Mucosa of stomach (tissue), 1 donor: ENCODE results near the gene FAM3D.
"Not testable (repeated sequence)": the region's sequence is repeated elsewhere in the genome, so short reads cannot be mapped to it uniquely, and the experiment has no call there.

Source experiments
- H3K27me3 ChIP-seq: one replicate; pipeline ENCODE4 v1.7.0; 2013; ENCODE audit warnings: mild to moderate bottlenecking, low read length; ENCODE audit not compliant: control insufficient read depth, insufficient read depth
- H3K36me3 ChIP-seq: one replicate; pipeline ENCODE4 v1.7.0; 2013; ENCODE audit warnings: low read length; ENCODE audit not compliant: control insufficient read depth, insufficient read depth
- H3K4me1 ChIP-seq: one replicate; pipeline ENCODE4 v1.7.0; 2013; ENCODE audit warnings: mild to moderate bottlenecking, low read length; ENCODE audit not compliant: control insufficient read depth, insufficient read depth
- H3K4me3 ChIP-seq: one replicate; pipeline ENCODE4 v1.7.0; 2013; ENCODE audit warnings: low read length
- H3K9ac ChIP-seq: one replicate; pipeline ENCODE4 v1.7.0; 2013; ENCODE audit warnings: mild to moderate bottlenecking, low read length, moderate library complexity
- H3K9me3 ChIP-seq: one replicate; pipeline ENCODE4 v1.7.0; 2013; ENCODE audit warnings: mild to moderate bottlenecking, low read length, moderate library complexity; ENCODE audit not compliant: control insufficient read depth
- donor health status: Pancreatic carcinoma.

Gene FAM3D

GRCh38 chr3:58666683-58667082, at the start of gene FAM3D:
Gene FAM3D, minus strand, starts transcription at chr3:58666774. Its CDS starts 11,211 bp downstream, at chr3:58655563.
- Histone ChIP-seq H3K36me3 (no peaks in the 10 kb centered on the region), H3K9ac (peak within 1 kb of the TSS; percentile 70), H3K27me3 (no peaks in the 10 kb centered on the region), H3K4me1 (peaks cover 48% of the 10 kb centered on the region), H3K9me3 (no peaks in the 10 kb centered on the region), H3K4me3 (peak within 1 kb of the TSS; percentile 39)

GRCh38 chr3:58713715-58714401, 47.3 kb upstream of the FAM3D start:
- Histone ChIP-seq H3K9me3 (no peaks in the 10 kb centered on the region), H3K4me3 (no peak overlapping the region), H3K9ac (no peak overlapping the region), H3K4me1 (no peaks in the 10 kb centered on the region), H3K36me3 (no peaks in the 10 kb centered on the region), H3K27me3 (no peaks in the 10 kb centered on the region)

GRCh38 chr3:58711871-58712270, 45.3 kb upstream of the FAM3D start:
- Histone ChIP-seq H3K36me3 (no peaks in the 10 kb centered on the region), H3K4me1 (no peaks in the 10 kb centered on the region), H3K4me3 (no peak overlapping the region), H3K27me3 (no peaks in the 10 kb centered on the region), H3K9me3 (no peaks in the 10 kb centered on the region), H3K9ac (no peak overlapping the region)

- H3K9ac ChIP-seq, H3K9me3 ChIP-seq, H3K4me1 ChIP-seq, H3K36me3 ChIP-seq, H3K27me3 ChIP-seq, H3K4me3 ChIP-seq: not testable (repeated sequence)
Measured at GRCh38 chr3:58708983-58709382, 42.4 kb upstream of the FAM3D start.

- no peak overlapping the region for H3K9ac ChIP-seq
- H3K4me3 ChIP-seq = no peak overlapping the region
- H3K36me3 ChIP-seq = no peaks in the 10 kb centered on the region
- peaks cover 4% of the 10 kb centered on the region for H3K4me1 ChIP-seq
- no peaks in the 10 kb centered on the region for H3K27me3 ChIP-seq
- H3K9me3 ChIP-seq = no peaks in the 10 kb centered on the region
Measured at GRCh38 chr3:58708116-58708791, 41.7 kb upstream of the FAM3D start.

- H3K4me1 ChIP-seq = peaks cover 6% of the 10 kb centered on the region
- H3K9me3 ChIP-seq = no peaks in the 10 kb centered on the region
- no peaks in the 10 kb centered on the region for H3K36me3 ChIP-seq
- H3K4me3 ChIP-seq = no peak overlapping the region
- no peaks in the 10 kb centered on the region for H3K27me3 ChIP-seq
- no peak overlapping the region for H3K9ac ChIP-seq
Measured at GRCh38 chr3:58707390-58707930, 40.9 kb upstream of the FAM3D start.

- Histone ChIP-seq H3K36me3 (no peaks in the 10 kb centered on the region), H3K27me3 (no peaks in the 10 kb centered on the region), H3K4me3 (no peak overlapping the region), H3K9me3 (no peaks in the 10 kb centered on the region), H3K4me1 (peaks cover 6% of the 10 kb centered on the region), H3K9ac (no peak overlapping the region)
Measured at GRCh38 chr3:58706395-58707167, 40.0 kb upstream of the FAM3D start.

- H3K9ac ChIP-seq = no peak overlapping the region
- no peaks in the 10 kb centered on the region for H3K9me3 ChIP-seq
- H3K36me3 ChIP-seq = no peaks in the 10 kb centered on the region
- no peak overlapping the region for H3K4me3 ChIP-seq
- H3K27me3 ChIP-seq = no peaks in the 10 kb centered on the region
- peaks cover 6% of the 10 kb centered on the region for H3K4me1 ChIP-seq
Measured at GRCh38 chr3:58704745-58705144, 38.2 kb upstream of the FAM3D start.

GRCh38 chr3:58704304-58704703, 37.7 kb upstream of the FAM3D start:
- not testable (repeated sequence) for H3K36me3 ChIP-seq, H3K9me3 ChIP-seq, H3K9ac ChIP-seq, H3K27me3 ChIP-seq, H3K4me1 ChIP-seq, H3K4me3 ChIP-seq

GRCh38 chr3:58698246-58698645, 31.7 kb upstream of the FAM3D start:
- peaks cover 37% of the 10 kb centered on the region for H3K4me1 ChIP-seq
- no peak overlapping the region for H3K9ac ChIP-seq

GRCh38 chr3:58697561-58697960, 31.0 kb upstream of the FAM3D start:
- Histone ChIP-seq H3K4me3 (no peak overlapping the region), H3K4me1 (peaks cover 35% of the 10 kb centered on the region), H3K36me3 (no peaks in the 10 kb centered on the region), H3K27me3 (no peaks in the 10 kb centered on the region), H3K9me3 (no peaks in the 10 kb centered on the region), H3K9ac (no peak overlapping the region)

More at GRCh38 chr3:58698246-58698645, 31.7 kb upstream of the FAM3D start:
- no peaks in the 10 kb centered on the region for H3K36me3 ChIP-seq
- no peaks in the 10 kb centered on the region for H3K9me3 ChIP-seq
- H3K27me3 ChIP-seq = no peaks in the 10 kb centered on the region
- H3K4me3 ChIP-seq = no peak overlapping the region

- H3K4me3 ChIP-seq, H3K9me3 ChIP-seq, H3K9ac ChIP-seq, H3K36me3 ChIP-seq, H3K27me3 ChIP-seq: not testable (repeated sequence)
- peaks cover 35% of the 10 kb centered on the region for H3K4me1 ChIP-seq
Measured at GRCh38 chr3:58696813-58697212, 30.2 kb upstream of the FAM3D start.
